AG09319 (cell line): ENCODE data around the gene FGGY.

ENCODE experiments used
- DNase-seq: peaks from one replicate; pipeline ENCODE4 v3.0.0-alpha.2; 2010; ENCODE audit warnings: low read depth; ENCODE audit errors: extremely low read depth
- CTCF ChIP-seq: IDR thresholded peaks from 2 replicates; pipeline ENCODE4 v1.5.1; 2011; ENCODE audit warnings: low read depth, mild to moderate bottlenecking, inconsistent platforms, low read length, moderate library complexity

Gene FGGY

GRCh38 chr1:59427155-59427554 is 130.3 kb downstream of the FGGY start:
- no peak for DNase-seq
- no peak for TF ChIP-seq CTCF

GRCh38 chr1:59427784-59428183 is 130.9 kb downstream of the FGGY start:
- no peak for TF ChIP-seq CTCF
- DNase-seq: no peak

GRCh38 chr1:59428828-59429227 is 131.9 kb downstream of the FGGY start:
- no peak for DNase-seq
- TF ChIP-seq CTCF: no peak

- no peak for TF ChIP-seq CTCF
- no peak for DNase-seq
Observed at GRCh38 chr1:59429656-59430055, 132.8 kb downstream of the FGGY start.

- peak; percentile 4 for TF ChIP-seq CTCF
- DNase-seq: no peak
Observed at GRCh38 chr1:59431566-59432294, 134.8 kb downstream of the FGGY start.

GRCh38 chr1:59432531-59433439 is 135.9 kb downstream of the FGGY start:
- DNase-seq: no peak

More at GRCh38 chr1:59432531-59433439, 135.9 kb downstream of the FGGY start:
- TF ChIP-seq CTCF: no peak
